ENCODE measurements around the gene COLGALT1. TPM values are rescaled to one million over a fixed set of nuclear protein-coding genes. Genes with fewer than 3 reads are reported as not detected.

COLGALT1 gene
- total RNA-seq, 1 donor from 2014 or later, result 257 TPM

GRCh38 chr19:17532557-17532956 lies 22.9 kb upstream of the COLGALT1 start:
- Mint-ChIP-seq H3K27ac (ENCODE audit: unreplicated experiment) (peak overlapping the region; percentile 57), H3K36me3 (ENCODE audit: low read depth, unreplicated experiment) (no peaks in the 10 kb centered on the region), H3K4me1 (ENCODE audit: unreplicated experiment) (no peaks in the 10 kb centered on the region), H3K9me3 (ENCODE audit: unreplicated experiment) (peaks cover 5% of the 10 kb centered on the region), H3K4me3 (ENCODE audit: unreplicated experiment) (no peak overlapping the region), H3K27me3 (ENCODE audit: unreplicated experiment) (peaks cover 5% of the 10 kb centered on the region)
- no peak for TF ChIP-seq CTCF (IDR thresholded peaks at IDR 0.05; ENCODE audit: unreplicated experiment)
- DNase-seq (ENCODE audit: low spot score), result no peak

GRCh38 chr19:17534767-17535166 lies 20.7 kb upstream of the COLGALT1 start:
- TF ChIP-seq CTCF (IDR thresholded peaks at IDR 0.05; ENCODE audit: unreplicated experiment), result no peak
- DNase-seq (ENCODE audit: low spot score), result no peak
- Mint-ChIP-seq H3K36me3 (ENCODE audit: low read depth, unreplicated experiment) (peaks cover 3% of the 10 kb centered on the region), H3K4me1 (ENCODE audit: unreplicated experiment) (peaks cover 7% of the 10 kb centered on the region), H3K27ac (ENCODE audit: unreplicated experiment) (no peak overlapping the region), H3K27me3 (ENCODE audit: unreplicated experiment) (peaks cover 14% of the 10 kb centered on the region), H3K9me3 (ENCODE audit: unreplicated experiment) (no peaks in the 10 kb centered on the region), H3K4me3 (ENCODE audit: unreplicated experiment) (no peak overlapping the region)

- DNase-seq (ENCODE audit: low spot score), result no peak
- Mint-ChIP-seq H3K9me3 (ENCODE audit: unreplicated experiment) (no peaks in the 10 kb centered on the region), H3K4me3 (ENCODE audit: unreplicated experiment) (no peak overlapping the region), H3K36me3 (ENCODE audit: low read depth, unreplicated experiment) (peaks cover 3% of the 10 kb centered on the region), H3K4me1 (ENCODE audit: unreplicated experiment) (peaks cover 8% of the 10 kb centered on the region), H3K27ac (ENCODE audit: unreplicated experiment) (no peak overlapping the region), H3K27me3 (ENCODE audit: unreplicated experiment) (peaks cover 15% of the 10 kb centered on the region)
- no peak for TF ChIP-seq CTCF (IDR thresholded peaks at IDR 0.05; ENCODE audit: unreplicated experiment)
Measured at GRCh38 chr19:17536955-17537354, 18.5 kb upstream of the COLGALT1 start.

- DNase-seq (ENCODE audit: low spot score), result no peak
- no peaks in the 10 kb centered on the region for H3K9me3 Mint-ChIP-seq (ENCODE audit: unreplicated experiment)
- peaks cover 3% of the 10 kb centered on the region for H3K36me3 Mint-ChIP-seq (ENCODE audit: low read depth, unreplicated experiment)
- peaks cover 22% of the 10 kb centered on the region for H3K27me3 Mint-ChIP-seq (ENCODE audit: unreplicated experiment)
- H3K4me3 Mint-ChIP-seq (ENCODE audit: unreplicated experiment), result peak overlapping the region; percentile 60
- TF ChIP-seq CTCF (IDR thresholded peaks at IDR 0.05; ENCODE audit: unreplicated experiment), result no peak
- peak overlapping the region; percentile 52 for H3K27ac Mint-ChIP-seq (ENCODE audit: unreplicated experiment)
- H3K4me1 Mint-ChIP-seq (ENCODE audit: unreplicated experiment), result peaks cover 15% of the 10 kb centered on the region
Measured at GRCh38 chr19:17538684-17539237, 16.7 kb upstream of the COLGALT1 start.

GRCh38 chr19:17539238-17540117 lies 16.0 kb upstream of the COLGALT1 start:
- H3K27ac Mint-ChIP-seq (ENCODE audit: unreplicated experiment), result no peak overlapping the region
- no peaks in the 10 kb centered on the region for H3K9me3 Mint-ChIP-seq (ENCODE audit: unreplicated experiment)
- H3K36me3 Mint-ChIP-seq (ENCODE audit: low read depth, unreplicated experiment), result peaks cover 3% of the 10 kb centered on the region
- H3K27me3 Mint-ChIP-seq (ENCODE audit: unreplicated experiment), result peaks cover 22% of the 10 kb centered on the region
- H3K4me1 Mint-ChIP-seq (ENCODE audit: unreplicated experiment), result peaks cover 15% of the 10 kb centered on the region
- peak overlapping the region; percentile 82 for H3K4me3 Mint-ChIP-seq (ENCODE audit: unreplicated experiment)
- peak; percentile 11 for TF ChIP-seq CTCF (IDR thresholded peaks at IDR 0.05; ENCODE audit: unreplicated experiment)
- DNase-seq (ENCODE audit: low spot score), result peak; percentile 95
